Mucosa of descending colon (tissue), 3 donors: ENCODE measurements around the gene FBXO27. TPM values are rescaled to one million over a fixed set of nuclear protein-coding genes. Genes with fewer than 3 reads are reported as not detected.

ENCODE experiments used
- ATAC-seq: fragments of 200-7000 bp; cut with Tn5 transposase; one replicate; pipeline ENCODE4 v1.9.1; 2020; ENCODE audit warnings: mild to moderate bottlenecking, moderate library complexity
- DNase-seq, 3 donors: peaks; one replicate each; pipeline ENCODE4 v3.0.0-alpha.2; 2020
- H3K36me3 ChIP-seq: fragments of 200-600 bp; one replicate; pipeline ENCODE4 v1.8.0; 2021; ENCODE audit warnings: low read depth, mild to moderate bottlenecking
- H3K4me1 ChIP-seq: fragments of 200-600 bp; one replicate; pipeline ENCODE4 v1.8.0; 2021; ENCODE audit warnings: low read depth, mild to moderate bottlenecking
- H3K4me3 ChIP-seq: fragments of 200-600 bp; one replicate; pipeline ENCODE4 v1.8.0; 2021; ENCODE audit warnings: mild to moderate bottlenecking
- H3K9me3 ChIP-seq: fragments of 200-600 bp; one replicate; pipeline ENCODE4 v1.8.0; 2021; ENCODE audit warnings: mild to moderate bottlenecking
- CTCF ChIP-seq: fragments of 200-600 bp; IDR thresholded peaks from one replicate; pipeline ENCODE4 v1.8.0; 2022; ENCODE audit warnings: antibody characterized with exemption, mild to moderate bottlenecking
- intact Hi-C, 2 donors: fragments of 100-400 bp; cut with DNase I in 1 of 2; cut with micrococcal nuclease in 1 of 2; formaldehyde crosslinking; loops; one replicate each; pipeline versions ENCODE4 v1.11.0 to v1.11.1; 2022; cut with DNase I, micrococcal nuclease
- total RNA-seq, 3 donors: library from RNA; stranded (reverse); fragmentation: NEBNext Ultra II Directional in 2 of 3; extraction: Animal tissue kit (Norgen Biotek cat#: 25700) in 2 of 3; gene quantifications; one replicate each; pipeline versions ENCODE4 v1.2.1 to v1.2.4, GENCODE V29; 2021 to 2023
- donor health status: DM: no; HTN: no; CAD: no; lungs with moderate emphysema.
- donor health status: DM: no; HTN: no; CAD: no.
- donor health status: DM: no; HTN: yes; CAD: no.

FBXO27 gene
- total RNA-seq, 3 donors from 2014 or later = 0.63 to 10.2 (median 1.5) TPM

- Histone ChIP-seq H3K36me3 (no peaks in the 10 kb centered on the region), H3K4me1 (no peaks in the 10 kb centered on the region), H3K4me3 (no peak overlapping the region), H3K9me3 (no peaks in the 10 kb centered on the region)
- no peak for ATAC-seq
- no peak for DNase-seq
- no peak for TF ChIP-seq CTCF
- intact Hi-C loops = no loop called here
Observed at GRCh38 chr19:38975861-38976271, 56.5 kb downstream of the FBXO27 start.

- DNase-seq (peak in 2 of 3 donors; percentile 12 to 42), ATAC-seq (peak; percentile 56)
- intact Hi-C loops = no loop called here
- Histone ChIP-seq H3K4me3 (no peak within 1 kb of the TSS), H3K4me1 (no peaks in the 10 kb centered on the region), H3K36me3 (no peaks in the 10 kb centered on the region), H3K9me3 (no peaks in the 10 kb centered on the region)
- TF ChIP-seq CTCF = no peak
Observed at GRCh38 chr19:38975214-38975860, 57.0 kb downstream of the FBXO27 start, which contains the start of gene FBXO17. Gene FBXO17, minus strand, starts transcription at chr19:38975742. Its CDS starts 25,423 bp downstream, at chr19:38950319.

- no peak for TF ChIP-seq CTCF
- no peak for ATAC-seq
- intact Hi-C loops = no loop called here
- Histone ChIP-seq H3K36me3 (no peaks in the 10 kb centered on the region), H3K4me1 (no peaks in the 10 kb centered on the region), H3K4me3 (no peak overlapping the region), H3K9me3 (no peaks in the 10 kb centered on the region)
- no peak for DNase-seq
Observed at GRCh38 chr19:38974624-38975213, 57.6 kb downstream of the FBXO27 start.

Other genes starting within 250 kb of the FBXO27 start
- not detected for gene LGALS7B, start 243.3 kb downstream of the FBXO27 start, total RNA-seq
- gene LGALS4, start 219.6 kb downstream of the FBXO27 start, total RNA-seq = 1,000 to 10,000 TPM; 2,367 to 7,005 (median 6,199) TPM
- gene ECH1, start 200.8 kb downstream of the FBXO27 start, total RNA-seq = 100 to 1,000 TPM; 275 to 315 (median 290) TPM
- 100 to 1,000 TPM; 267 to 317 (median 292) TPM for gene HNRNPL, start 182.6 kb downstream of the FBXO27 start, total RNA-seq
- 1 to 10 TPM; 3.8 to 5.4 (median 5.2) TPM for gene RINL, start 154.3 kb downstream of the FBXO27 start, total RNA-seq
- gene SIRT2, start 132.9 kb downstream of the FBXO27 start, total RNA-seq = 10 to 100 TPM; 32.3 to 67.2 (median 35.8) TPM
- gene NFKBIB, start 132.6 kb downstream of the FBXO27 start, total RNA-seq = 10 to 100 TPM; 29.9 to 37.2 (median 30.9) TPM
- gene CCER2, start 120.4 kb downstream of the FBXO27 start, total RNA-seq = under 1 TPM; 0.41 to 0.55 (median 0.41) TPM
- 10 to 100 TPM; 20.4 to 32.4 (median 21.8) TPM for gene SARS2, start 101.8 kb downstream of the FBXO27 start, total RNA-seq
- gene MRPS12, start 101.6 kb downstream of the FBXO27 start, total RNA-seq = 10 to 100 TPM; 28.0 to 43.3 (median 41.2) TPM
- 10 to 100 TPM in 1 of 3 donors, 1 to 10 TPM in 2; 1.8 to 18.9 (median 1.9) TPM for gene FBXO17, start 56.8 kb downstream of the FBXO27 start, total RNA-seq
- not detected for gene ACP7, start 51.8 kb upstream of the FBXO27 start, total RNA-seq
- 100 to 1,000 TPM in 1 of 3 donors, 10 to 100 TPM in 2; 54.4 to 116 (median 76.5) TPM for gene PAK4, start 93.2 kb upstream of the FBXO27 start, total RNA-seq
- gene NCCRP1, start 164.4 kb upstream of the FBXO27 start, total RNA-seq = under 1 TPM in 1 of 3 donors, not detected in 2; 0.14 TPM
- gene SYCN, start 171.7 kb upstream of the FBXO27 start, total RNA-seq = not detected
- gene IFNL3, start 212.5 kb upstream of the FBXO27 start, total RNA-seq = not detected
- not detected for gene IFNL4, start 216.3 kb upstream of the FBXO27 start, total RNA-seq
- not detected for gene IFNL2, start 235.8 kb upstream of the FBXO27 start, total RNA-seq